ENCODE results near the gene SLC8A2.

The SLC8A2 gene

DNA sequence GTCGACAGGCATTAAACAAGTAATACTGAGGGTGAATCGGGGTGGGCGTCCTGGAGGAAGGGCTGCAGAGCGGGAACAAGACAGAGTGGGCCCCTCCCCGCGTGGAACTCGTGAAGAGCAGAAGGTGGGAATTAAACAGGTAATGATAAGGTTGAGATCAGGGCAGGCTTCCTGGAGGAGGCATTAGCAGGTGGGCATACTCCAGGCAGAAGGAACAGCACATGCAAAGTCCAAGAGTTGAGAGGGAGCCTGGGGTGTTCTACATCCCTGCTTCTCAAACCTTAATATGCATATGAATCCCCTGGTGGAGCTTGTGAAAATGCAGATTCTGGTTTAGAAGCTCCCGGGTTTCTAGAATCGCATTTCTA is 23.3 kb downstream of the SLC8A2 start:
- no peak for DNase-seq

DNA sequence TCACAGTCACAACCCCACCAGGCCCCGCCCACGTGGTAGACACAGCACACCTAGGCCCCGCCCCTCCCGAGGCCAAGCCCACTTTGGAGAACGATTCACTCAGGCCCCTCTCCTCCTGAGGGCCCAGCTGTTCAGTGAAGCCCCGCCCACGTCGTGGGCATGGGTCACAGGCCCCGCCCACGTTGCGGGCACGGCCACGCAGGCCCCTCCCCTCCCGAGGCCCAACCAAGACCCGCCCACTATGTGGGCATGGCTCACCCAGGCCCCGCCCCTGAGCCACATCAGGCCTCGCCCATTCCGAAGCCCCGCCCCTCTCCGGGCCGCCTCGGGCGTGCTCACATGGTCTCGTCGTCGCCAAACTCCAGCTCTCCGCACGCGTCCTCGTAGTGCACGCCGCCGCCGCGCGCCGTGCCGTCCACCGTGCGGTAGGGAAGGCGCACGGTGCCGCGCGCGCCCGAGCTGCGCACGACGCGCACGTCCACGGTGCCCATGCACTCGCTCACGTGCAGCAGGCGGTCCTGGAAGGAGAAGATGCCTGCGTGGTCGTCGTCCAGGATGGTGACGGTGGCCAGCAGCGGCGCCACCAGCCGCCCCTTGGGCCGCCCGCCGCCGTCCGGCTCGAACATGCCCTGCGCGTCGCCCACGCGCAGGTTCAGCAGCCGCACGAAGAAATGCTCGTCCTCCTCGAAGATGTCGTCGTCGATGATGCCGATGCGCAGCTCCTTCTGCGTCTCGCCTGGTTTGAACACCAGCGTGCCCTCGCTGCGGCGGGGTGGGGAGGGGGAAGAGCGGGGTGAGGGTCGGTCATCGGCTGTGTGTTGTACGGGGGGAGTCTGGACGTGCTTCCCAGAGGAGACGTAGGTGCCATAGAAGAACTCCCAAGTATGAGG is 24.0 kb downstream of the SLC8A2 start:
- DNase-seq = peak; percentile 95 to 96

- peak; percentile 80 to 81 for DNase-seq
Observed at GRCh38 chr19:47446534-47447469, 24.9 kb downstream of the SLC8A2 start.

- peak; percentile 74 to 77 for DNase-seq
Observed at GRCh38 chr19:47445937-47446402, 25.7 kb downstream of the SLC8A2 start.

DNA sequence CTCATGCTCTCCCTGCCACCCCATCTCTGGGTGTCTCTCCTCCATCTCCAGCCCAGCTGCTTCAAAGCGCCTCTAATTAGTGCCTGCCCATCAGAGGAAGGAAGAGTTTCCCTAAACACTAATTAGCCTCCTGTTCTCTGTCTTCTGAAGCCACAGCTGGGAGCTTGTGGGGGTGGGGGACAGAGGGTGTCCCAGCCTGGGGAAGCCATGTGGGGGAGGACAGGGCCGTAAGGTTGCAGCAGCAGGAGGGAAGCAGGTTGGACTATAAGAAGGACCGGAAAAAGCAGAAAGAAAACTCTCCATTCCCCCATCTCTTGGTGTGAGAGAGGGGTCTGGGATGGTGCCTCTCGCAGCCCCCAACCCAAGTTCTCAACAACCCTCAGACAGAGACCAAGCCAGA is 26.2 kb downstream of the SLC8A2 start:
- DNase-seq = no peak

GRCh38 chr19:47444388-47444821 is 27.3 kb downstream of the SLC8A2 start:
- no peak for DNase-seq

GRCh38 chr19:47443331-47443730 is 28.4 kb downstream of the SLC8A2 start:
- DNase-seq = no peak

DNA sequence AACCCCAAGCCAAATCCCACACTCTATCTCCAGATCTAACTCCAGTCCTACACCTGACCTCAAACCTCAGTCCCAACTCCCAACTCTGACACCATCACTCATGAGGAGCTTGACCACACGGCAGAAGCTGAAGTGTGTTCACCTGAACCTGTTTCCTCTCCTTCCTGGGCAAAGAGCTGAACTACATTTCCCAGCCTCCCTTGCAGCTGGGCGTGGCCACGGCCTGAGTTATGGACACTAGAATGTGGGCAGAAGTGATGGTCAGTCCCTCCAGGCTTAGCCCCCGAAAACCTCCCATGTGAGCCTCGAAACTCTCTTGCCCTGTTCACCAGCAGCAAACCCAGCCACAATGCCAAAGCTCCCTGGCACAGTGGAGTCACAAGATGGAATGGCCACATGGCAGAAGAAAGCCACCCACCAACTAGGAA is 32.9 kb downstream of the SLC8A2 start:
- peak in 1 of 2 experiments; percentile 20 for DNase-seq

DNA sequence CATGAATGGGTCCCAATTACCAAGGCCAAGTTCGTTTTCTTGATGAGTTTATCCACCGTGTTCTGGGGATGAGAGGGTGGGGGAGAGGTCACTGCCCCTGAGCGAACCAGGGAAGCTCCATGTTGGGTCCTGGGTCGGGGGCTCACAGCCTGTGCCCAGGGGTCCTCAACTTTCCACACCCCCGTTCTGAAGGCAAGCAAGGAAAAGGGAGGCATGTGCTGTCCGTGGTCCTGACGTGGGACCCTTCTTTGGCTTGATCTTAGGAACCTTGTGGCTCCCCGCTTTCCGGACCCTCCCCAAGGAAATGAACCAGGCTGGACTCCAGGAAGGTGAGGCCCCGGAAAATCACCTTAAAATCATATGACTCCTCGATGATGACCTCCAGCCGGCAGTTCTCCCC is 34.2 kb downstream of the SLC8A2 start:
- no peak for DNase-seq

DNA sequence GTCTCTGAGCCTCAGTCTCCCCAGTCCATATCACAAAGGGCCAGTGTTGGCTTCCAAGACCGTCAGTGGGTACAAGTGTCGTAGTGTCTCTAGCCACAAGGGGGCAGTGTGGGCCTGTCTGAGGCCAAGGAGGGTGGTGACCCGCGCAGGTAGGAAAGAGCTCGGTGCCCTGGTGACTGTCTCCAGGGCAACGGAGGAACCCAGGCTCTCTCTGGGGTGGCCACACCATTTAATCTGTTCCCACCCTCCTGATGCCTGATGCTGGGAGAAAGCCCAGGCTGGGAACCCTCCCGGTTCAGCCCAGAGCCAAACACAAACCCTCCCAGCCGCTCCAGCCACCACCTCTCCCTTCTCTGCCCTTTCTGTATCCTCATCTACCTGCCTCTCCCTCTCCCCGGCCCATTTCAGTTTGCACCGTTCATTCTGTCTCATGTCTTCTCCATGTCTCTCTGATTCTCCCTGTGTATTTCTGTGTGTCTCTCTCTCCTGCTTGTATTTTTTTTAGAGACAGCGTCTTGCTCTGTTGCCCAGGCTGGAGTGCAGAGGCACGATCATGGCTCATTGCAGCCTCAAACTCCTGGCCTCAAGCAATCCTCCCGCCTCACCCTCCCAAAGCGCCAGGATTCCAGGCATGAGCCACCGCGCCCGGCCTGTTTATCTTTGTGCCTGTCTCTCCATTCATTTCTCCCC is 34.8 kb downstream of the SLC8A2 start:
- peak; percentile 37 to 63 for DNase-seq

GRCh38 chr19:47435883-47436417 is 35.7 kb downstream of the SLC8A2 start:
- DNase-seq = no peak

DNA sequence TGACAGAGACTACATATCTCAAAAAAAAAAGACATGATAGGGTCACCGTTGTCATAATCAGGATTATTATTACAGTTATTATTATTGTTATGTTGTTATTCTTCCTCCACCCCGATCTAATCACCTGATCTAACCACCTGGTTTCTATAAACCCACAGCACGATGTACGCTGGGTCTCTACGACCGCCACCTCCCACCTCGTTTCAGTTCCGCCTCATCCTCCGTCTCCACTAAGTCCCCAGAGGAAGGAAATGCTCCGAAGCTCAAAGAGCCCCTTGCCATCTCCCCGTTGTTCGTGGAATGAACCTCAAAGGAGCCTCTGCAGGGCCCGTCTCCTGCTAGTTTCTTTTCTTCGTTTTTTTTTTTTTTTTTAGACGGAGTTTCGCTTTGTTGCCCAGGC is 36.5 kb downstream of the SLC8A2 start:
- no peak for DNase-seq

- no peak for DNase-seq
Observed at GRCh38 chr19:47434088-47434487, 37.6 kb downstream of the SLC8A2 start.

DNA sequence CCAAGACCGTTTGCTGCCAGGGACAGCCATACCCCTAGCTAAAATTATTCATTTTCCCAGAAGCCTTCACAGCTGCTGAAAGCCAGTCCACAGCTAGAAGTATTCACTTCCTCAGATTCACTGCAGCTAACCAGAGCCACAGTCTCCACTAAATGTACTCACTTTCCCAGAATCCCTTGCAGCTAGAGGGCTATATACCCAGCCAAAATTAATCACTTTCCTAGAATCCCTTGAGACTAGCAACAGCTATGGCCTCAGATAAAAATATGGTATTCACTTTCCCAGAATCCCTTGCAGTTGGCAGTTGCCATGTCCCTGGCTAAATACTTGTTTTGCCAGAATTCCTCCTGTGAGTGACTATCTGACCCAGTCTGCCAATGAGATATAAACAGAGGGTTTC is 38.6 kb downstream of the SLC8A2 start:
- no peak for DNase-seq

DNA sequence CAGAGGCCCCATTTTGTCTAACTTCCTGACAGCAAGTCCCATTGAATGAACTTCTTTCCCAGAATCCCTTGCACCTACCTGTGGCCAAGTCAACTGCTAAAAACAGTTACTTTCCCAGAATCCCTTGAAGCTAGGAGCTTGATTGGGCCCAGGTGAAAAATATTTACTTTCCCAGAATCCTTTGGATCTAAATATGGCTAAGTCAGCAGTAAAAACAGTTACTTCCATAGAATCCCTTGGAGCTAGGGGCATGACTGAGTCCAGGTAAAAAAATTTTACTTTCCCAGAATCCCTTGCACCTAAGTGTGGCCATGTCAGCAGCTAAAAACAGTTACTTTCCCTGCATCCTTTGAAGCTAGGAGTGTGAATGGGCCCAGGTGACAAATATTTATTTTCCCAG is 39.2 kb downstream of the SLC8A2 start:
- no peak for DNase-seq

DNA sequence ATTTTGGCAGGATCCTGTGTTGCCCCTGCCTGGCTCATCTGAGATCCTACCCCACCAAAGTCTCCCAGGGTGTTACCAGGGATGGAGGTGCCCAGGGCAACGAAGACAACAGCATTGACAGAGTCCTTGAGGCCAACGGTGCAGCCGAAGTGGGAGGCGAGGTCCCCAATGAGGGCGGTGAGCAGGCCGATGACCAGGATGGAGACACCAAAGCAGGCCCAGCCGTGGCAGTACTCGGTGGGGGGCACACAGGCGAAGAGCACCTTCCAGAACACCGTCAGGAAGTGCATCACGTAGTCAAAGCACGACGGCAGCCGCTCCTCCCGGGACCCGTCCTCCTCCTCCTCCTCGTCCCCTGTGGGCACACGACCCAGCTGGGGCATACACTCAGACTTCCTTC is 39.6 kb downstream of the SLC8A2 start:
- DNase-seq = no peak

GRCh38 chr19:47430041-47430802 is 41.5 kb downstream of the SLC8A2 start:
- no peak for DNase-seq

DNA sequence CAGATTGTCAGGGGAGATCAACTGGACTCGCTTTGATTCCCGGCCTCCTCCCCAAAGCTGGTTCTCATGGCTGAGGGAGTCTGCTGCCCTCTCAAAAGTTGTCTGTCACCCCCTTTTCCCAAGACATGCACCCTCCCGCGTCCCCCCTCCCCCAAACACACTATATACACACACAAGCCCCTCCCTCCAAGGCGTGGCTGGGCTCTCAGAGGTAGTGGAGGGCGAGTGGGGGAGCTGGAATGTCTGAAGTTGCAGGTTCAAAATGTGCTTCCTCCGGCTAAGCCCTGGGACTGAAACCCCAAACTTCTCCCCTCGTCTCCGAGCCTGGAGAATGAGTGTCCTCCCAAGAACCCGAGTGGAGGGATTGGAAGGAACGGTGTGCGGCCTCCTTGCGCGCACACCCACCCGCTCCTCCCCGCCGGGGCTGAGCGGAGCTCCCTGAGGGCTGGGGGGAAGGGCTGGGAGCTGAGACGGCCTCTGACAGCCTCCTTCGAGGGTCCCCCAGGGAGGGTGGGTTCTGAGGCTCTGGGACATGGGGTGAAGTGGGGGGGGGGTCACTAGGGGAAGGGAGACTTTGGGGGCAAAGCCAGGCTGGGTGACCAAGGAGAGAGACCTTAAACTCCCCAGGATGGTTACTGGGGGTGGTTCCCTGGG is 42.4 kb downstream of the SLC8A2 start:
- no peak for DNase-seq

GRCh38 chr19:47428177-47428894 is 43.4 kb downstream of the SLC8A2 start:
- peak; percentile 97 to 98 for DNase-seq
